Large intestine (tissue), 3 donors: Measurements from ENCODE around the gene ZFP91. TPM values are rescaled to one million over a fixed set of nuclear protein-coding genes. Genes with fewer than 3 reads are reported as not detected.

ENCODE experiments used
- DNase-seq, 2 donors: peaks; one replicate each; pipeline versions ENCODE4 v3.0.0 to v3.0.0-alpha.2; 2013
- H3K27ac ChIP-seq: one replicate; pipeline ENCODE4 v1.5.1; 2013; ENCODE audit warnings: low read length
- H3K27me3 ChIP-seq: 2 replicates; pipeline ENCODE4 v1.6.1; 2013; ENCODE audit warnings: low read length; ENCODE audit not compliant: control insufficient read depth, insufficient read depth
- H3K36me3 ChIP-seq: 2 replicates; pipeline ENCODE4 v1.6.1; 2013; ENCODE audit warnings: low read length; ENCODE audit not compliant: control insufficient read depth, insufficient read depth
- H3K4me1 ChIP-seq: one replicate; pipeline ENCODE4 v1.6.1; 2013; ENCODE audit warnings: low read length; ENCODE audit not compliant: control insufficient read depth, insufficient read depth
- H3K4me3 ChIP-seq: one replicate; pipeline ENCODE4 v1.5.1; 2013; ENCODE audit warnings: low read length
- H3K9me3 ChIP-seq: one replicate; pipeline ENCODE4 v1.6.1; 2013; ENCODE audit warnings: mild to moderate bottlenecking, low read depth, low read length, moderate library complexity; ENCODE audit not compliant: control insufficient read depth
- WGBS: methylation state at CpG from one replicate; pipeline ENCODE4 v1.1.5; 2013; ENCODE audit warnings: low lambda C conversion rate; ENCODE audit not compliant: insufficient coverage; 5-methylcytosine and 5-hydroxymethylcytosine counted together
- polyA plus RNA-seq: library from polyadenylated mRNA; unstranded; fragments of 120-200 nt; gene quantifications from one replicate; pipeline ENCODE4 v1.2.1, GENCODE V29; 2013

The ZFP91 gene
- polyA plus RNA-seq, 1 donor = 51.5 TPM

DNA sequence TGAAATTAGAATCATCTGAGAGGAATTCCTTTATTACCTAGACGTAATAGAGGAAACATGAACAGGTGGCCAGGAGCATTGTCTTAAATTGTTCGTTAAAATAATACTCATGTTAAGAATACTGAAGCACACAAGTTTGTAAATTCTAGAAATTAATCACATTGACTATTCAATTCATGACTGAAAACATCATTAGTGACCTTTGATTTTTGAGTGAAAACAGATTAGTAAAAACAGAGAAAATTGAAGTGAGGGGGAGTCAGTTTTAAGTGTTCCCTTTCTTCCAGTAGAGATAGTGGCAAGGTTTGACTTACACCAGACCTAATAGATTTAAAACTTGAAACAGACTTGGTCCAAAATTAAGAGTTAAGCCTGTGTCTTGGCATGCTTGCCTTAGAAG, 1.4 kb downstream of the ZFP91 start:
- 0% methylated on average over 2 of the region's 2 CpGs for WGBS
- DNase-seq = no peak
- H3K4me1 ChIP-seq = peaks cover 14% of the 10 kb centered on the region
- H3K27ac ChIP-seq = peak overlapping the region; percentile 96
- no peaks in the 10 kb centered on the region for H3K9me3 ChIP-seq
- no peaks in the 10 kb centered on the region for H3K27me3 ChIP-seq
- peaks cover 1% of the 10 kb centered on the region for H3K36me3 ChIP-seq
- peak overlapping the region; percentile 82 for H3K4me3 ChIP-seq

DNA sequence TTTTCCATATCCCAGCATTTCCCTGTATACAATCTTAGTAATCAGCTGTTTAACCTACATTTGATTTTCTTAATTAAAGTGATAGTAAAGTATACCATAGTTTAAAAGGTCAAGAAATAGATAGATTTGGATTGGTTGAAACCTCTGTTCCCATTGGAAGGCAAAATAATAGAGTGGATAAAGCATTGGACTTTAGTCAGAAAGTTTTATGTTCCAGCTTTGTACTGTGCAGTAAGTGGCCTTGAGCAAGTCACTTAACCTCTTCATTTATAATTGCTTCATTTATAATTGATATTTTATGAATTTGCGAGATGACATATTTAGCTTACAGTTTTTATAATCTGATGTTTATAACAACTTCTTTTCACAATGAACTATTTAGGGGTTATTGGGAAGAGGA, 3.6 kb downstream of the ZFP91 start:
- no peak overlapping the region for H3K4me3 ChIP-seq
- no peaks in the 10 kb centered on the region for H3K9me3 ChIP-seq
- no peaks in the 10 kb centered on the region for H3K27me3 ChIP-seq
- WGBS = 100% methylated on average over 1 of the region's 1 CpG
- peaks cover 4% of the 10 kb centered on the region for H3K4me1 ChIP-seq
- no peak for DNase-seq
- H3K27ac ChIP-seq = no peak overlapping the region
- H3K36me3 ChIP-seq = peaks cover 12% of the 10 kb centered on the region

DNA sequence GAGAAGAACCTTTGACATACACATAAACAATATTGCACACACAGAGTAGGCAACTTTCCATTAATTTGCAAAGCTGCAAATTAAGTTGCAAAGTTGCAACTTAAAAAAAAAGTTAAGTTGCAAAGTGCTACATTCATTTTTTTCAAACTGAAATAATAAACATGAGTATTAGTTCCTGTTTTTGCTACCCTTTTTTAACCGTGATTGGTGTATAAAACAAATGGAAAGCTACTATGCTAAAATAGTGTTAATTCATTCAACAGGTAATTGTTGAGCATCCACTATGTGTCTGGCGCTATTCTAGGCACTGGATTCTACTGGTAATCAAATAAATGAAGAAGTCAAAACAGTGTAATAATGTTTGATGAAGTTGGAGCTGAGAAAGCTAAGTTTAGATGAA, 8.1 kb downstream of the ZFP91 start:
- H3K4me3 ChIP-seq = no peak overlapping the region
- 100% methylated on average over 1 of the region's 2 CpGs for WGBS
- no peaks in the 10 kb centered on the region for H3K4me1 ChIP-seq
- H3K27me3 ChIP-seq = no peaks in the 10 kb centered on the region
- H3K36me3 ChIP-seq = peaks cover 18% of the 10 kb centered on the region
- no peaks in the 10 kb centered on the region for H3K9me3 ChIP-seq
- no peak for DNase-seq
- H3K27ac ChIP-seq = no peak overlapping the region

DNA sequence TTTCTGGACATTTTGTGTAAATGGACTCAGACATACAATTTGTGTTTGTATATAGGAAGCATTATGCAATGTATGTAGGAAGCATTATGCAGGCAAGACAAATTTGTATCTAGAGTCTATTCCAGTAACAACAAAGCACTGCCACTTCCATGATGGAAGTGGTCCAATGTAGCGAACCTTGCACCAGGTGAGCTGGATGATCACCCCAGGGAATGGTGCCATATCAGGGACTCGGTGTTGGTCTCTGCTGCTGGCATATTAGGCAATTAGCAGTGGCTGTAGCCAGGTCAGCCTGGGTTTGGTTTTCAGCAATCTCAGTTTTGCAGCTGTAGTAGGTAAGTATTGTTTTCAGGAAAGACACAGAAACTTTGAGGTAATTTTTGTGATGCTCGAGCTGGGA, 12.8 kb downstream of the ZFP91 start:
- no peak overlapping the region for H3K4me3 ChIP-seq
- peaks cover 12% of the 10 kb centered on the region for H3K36me3 ChIP-seq
- no peak for DNase-seq
- peaks cover 16% of the 10 kb centered on the region for H3K4me1 ChIP-seq
- H3K27ac ChIP-seq = no peak overlapping the region
- WGBS = no CpG with 5 or more reads among the region's 3 CpGs
- H3K27me3 ChIP-seq = no peaks in the 10 kb centered on the region
- no peaks in the 10 kb centered on the region for H3K9me3 ChIP-seq

DNA sequence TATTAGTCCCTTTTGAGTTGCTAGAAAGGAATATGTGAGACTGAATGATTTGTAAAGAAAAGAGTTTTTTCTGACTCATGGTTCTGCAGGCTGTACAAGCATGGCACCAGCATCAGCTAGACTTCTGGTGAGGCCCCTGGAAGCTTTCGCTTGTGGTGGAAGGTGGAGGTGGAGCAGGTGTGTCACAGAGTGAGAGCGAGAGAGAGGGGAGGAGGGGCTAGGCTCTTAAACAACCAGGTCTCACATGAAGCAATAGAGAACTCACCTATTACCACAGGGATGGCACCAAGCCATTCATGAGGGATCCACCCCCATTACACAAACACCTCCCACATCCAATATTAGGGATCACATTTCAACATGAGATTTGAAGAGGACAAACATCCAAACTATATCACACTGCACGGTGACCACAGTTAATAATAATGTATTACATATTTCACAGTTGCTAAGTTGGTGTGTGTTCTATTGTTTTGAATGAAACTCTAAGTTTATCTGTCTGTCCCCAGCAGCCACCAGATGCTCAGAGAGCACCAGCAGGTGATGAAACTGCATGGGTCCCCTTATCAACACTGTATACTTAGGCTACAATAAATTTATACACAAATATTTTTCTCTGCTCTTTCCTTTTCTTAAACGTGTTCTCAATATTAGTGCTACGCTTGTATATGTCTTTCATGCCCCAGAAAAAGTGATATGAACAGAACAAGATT, 14.1 kb downstream of the ZFP91 start:
- Histone ChIP-seq H3K4me3 (no peak overlapping the region), H3K27me3 (no peaks in the 10 kb centered on the region), H3K4me1 (peaks cover 27% of the 10 kb centered on the region), H3K27ac (peak overlapping the region; percentile 56), H3K9me3 (no peaks in the 10 kb centered on the region), H3K36me3 (peaks cover 8% of the 10 kb centered on the region)
- 46% methylated on average over 3 of the region's 5 CpGs for WGBS
- peak; percentile 54 to 67 for DNase-seq

DNA sequence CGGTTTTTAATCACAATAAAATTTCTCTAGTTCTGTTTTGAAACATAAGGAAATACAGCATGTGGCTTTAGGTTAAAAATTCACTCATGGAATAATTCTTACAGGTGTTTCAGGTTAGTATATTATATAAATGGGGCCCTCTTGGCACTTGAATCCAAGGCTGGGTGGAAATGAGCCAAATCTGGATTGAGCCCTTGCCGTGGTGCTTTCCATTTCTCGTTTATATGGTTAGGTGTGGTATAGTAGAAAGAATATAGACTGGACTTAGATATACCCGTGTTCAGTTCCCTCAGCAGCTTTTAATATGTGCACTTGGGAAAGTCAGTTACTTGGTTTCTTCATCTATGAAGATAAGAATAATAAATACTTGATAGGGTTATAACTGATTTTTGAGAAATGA, 16.0 kb downstream of the ZFP91 start:
- Histone ChIP-seq H3K36me3 (peaks cover 6% of the 10 kb centered on the region), H3K9me3 (no peaks in the 10 kb centered on the region), H3K4me3 (no peak overlapping the region), H3K27ac (peak overlapping the region; percentile 56), H3K4me1 (peaks cover 31% of the 10 kb centered on the region), H3K27me3 (no peaks in the 10 kb centered on the region)
- DNase-seq = peak in 1 of 2 donors; percentile 40
- WGBS = 67% methylated on average over 2 of the region's 4 CpGs

DNA sequence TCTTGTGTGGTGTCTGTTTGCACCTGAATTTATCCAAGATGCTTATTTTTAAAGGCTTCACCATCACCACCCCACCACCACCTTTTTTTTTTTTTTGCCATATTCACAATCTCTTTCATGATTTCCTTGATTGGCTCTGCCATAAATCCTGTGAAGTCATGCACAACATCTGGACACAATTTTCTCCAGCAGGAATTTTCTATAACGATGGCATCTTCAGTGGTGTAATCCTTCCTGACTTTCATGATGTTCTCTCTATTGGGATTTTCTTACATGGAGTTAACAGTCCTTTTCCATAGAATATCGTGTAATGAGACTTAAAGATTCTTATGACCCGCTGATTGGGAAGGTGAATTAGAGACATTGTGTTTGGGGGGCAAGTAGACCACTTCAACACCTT, 17.8 kb downstream of the ZFP91 start:
- H3K4me3 ChIP-seq = no peak overlapping the region
- 88% methylated on average over 2 of the region's 3 CpGs for WGBS
- peak overlapping the region; percentile 21 for H3K27ac ChIP-seq
- no peaks in the 10 kb centered on the region for H3K27me3 ChIP-seq
- H3K4me1 ChIP-seq = peaks cover 31% of the 10 kb centered on the region
- peaks cover 6% of the 10 kb centered on the region for H3K36me3 ChIP-seq
- no peaks in the 10 kb centered on the region for H3K9me3 ChIP-seq
- no peak for DNase-seq

DNA sequence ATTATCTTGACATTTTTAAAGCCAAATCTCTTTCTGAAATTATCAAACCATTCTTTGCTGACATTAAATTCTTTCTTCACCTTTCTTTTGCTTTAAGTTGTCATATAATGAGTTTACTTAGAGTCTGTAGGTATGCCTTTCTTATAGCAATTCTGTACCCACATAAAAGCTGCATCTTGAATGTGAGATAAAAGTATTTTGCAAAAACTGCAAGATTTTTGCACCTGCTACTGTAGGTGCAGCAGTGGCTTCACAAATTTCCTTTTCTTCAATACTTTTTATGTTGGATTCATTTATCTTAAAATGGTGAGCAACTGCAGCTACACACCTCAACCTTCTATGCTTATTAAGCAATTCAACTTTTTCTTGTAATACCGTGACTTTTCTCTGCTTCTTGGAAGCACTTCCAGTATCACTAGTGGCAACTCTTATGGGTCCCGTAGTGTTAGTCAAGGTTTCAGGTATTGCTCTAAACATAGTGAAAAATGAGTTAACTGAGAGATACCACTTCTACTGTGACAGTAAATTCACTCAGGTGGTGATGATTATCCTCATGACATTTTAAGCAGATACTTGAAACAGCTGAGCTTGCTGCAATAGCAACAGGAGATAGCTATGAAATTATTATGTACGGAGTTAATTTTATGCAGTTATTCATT, 18.8 kb downstream of the ZFP91 start:
- no peaks in the 10 kb centered on the region for H3K27me3 ChIP-seq
- H3K4me1 ChIP-seq = peaks cover 31% of the 10 kb centered on the region
- H3K9me3 ChIP-seq = no peaks in the 10 kb centered on the region
- H3K27ac ChIP-seq = peak overlapping the region; percentile 21
- no peak for DNase-seq
- no peak overlapping the region for H3K4me3 ChIP-seq
- H3K36me3 ChIP-seq = no peaks in the 10 kb centered on the region
- 50% methylated on average over 2 of the region's 3 CpGs for WGBS

DNA sequence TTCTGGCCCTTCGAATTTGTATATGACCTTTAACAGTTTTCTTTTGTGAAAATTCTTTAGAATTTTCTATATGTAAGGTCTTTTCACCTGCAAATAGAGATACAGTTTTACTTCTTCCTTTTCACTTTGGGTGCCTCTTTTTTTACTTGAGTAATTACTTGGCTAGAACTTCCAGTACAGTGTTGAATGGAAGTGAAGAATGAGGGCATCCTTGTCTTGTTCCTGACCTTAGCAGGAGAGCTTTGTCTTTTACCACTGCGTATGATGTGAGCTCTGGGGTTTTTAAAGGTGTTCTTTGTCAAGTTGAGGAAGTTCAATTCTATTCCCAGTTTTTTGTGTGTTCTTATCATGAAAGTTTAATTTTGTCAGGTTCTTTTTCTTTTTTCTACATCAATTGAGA, 21.6 kb downstream of the ZFP91 start:
- peaks cover 5% of the 10 kb centered on the region for H3K36me3 ChIP-seq
- no peak overlapping the region for H3K4me3 ChIP-seq
- no peaks in the 10 kb centered on the region for H3K9me3 ChIP-seq
- no peak overlapping the region for H3K27ac ChIP-seq
- H3K27me3 ChIP-seq = no peaks in the 10 kb centered on the region
- no peak for DNase-seq
- H3K4me1 ChIP-seq = peaks cover 15% of the 10 kb centered on the region
- WGBS = no CpG with 5 or more reads among the region's 2 CpGs

DNA sequence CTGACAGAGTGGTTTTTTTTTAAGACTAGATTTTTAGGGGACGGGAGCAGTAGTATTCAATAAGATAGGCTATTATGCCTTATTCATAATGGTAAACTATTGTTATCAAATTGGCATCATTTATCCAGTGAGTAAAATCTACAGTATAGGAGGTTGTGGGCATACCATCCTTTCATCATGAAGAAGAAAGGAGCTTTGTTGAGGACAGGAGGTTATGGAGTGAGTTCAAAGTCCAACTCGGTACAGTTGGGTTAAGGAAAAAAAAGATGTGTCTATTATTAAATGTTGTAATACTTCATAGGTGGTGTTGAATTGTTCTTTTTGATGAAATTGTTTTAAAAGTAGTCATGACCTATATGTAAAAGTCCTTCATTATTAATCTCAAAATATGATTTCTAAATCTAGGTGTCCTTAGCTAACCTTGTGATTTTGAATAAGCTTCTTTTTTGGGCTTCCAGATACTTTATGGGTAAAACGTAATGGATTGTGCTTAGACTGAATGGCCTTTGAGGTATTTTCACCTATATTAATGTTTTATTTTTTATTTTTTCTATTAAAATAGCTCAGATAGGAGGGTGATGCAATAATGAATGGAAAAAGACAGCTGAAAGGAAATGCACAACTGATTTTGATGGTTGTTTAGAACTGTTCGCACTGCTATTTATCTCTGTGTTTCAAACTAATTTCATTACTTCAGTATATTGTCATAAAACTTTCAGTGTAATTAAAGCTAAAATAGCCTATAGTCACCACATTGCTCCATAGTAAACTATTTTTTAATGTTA, 28.3 kb downstream of the ZFP91 start:
- DNase-seq = no peak
- no peaks in the 10 kb centered on the region for H3K27me3 ChIP-seq
- H3K9me3 ChIP-seq = no peaks in the 10 kb centered on the region
- WGBS = 92% methylated on average over 2 of the region's 4 CpGs
- H3K4me3 ChIP-seq = no peak overlapping the region
- no peak overlapping the region for H3K27ac ChIP-seq
- H3K36me3 ChIP-seq = peaks cover 23% of the 10 kb centered on the region
- H3K4me1 ChIP-seq = peaks cover 4% of the 10 kb centered on the region
